GM23248 (cell line): Measurements from ENCODE around the gene WDR7. TPM values are rescaled to one million over a fixed set of nuclear protein-coding genes. Genes with fewer than 3 reads are reported as not detected.
A peak's percentile ranks its signal among the peaks of the same experiment; 100 is the strongest.

Experiments used
- DNase-seq: peaks from one replicate; pipeline ENCODE4 v3.0.0-alpha.2; 2015
- H2AFZ ChIP-seq: fragments of 200-600 bp; sonication (generic); 2 replicates; pipeline ENCODE4 v1.6.1; 2016; ENCODE audit warnings: antibody characterized with exemption
- H3F3A ChIP-seq: fragments of 200-600 bp; sonication (generic); 2 replicates; pipeline ENCODE4 v1.6.1; 2016; ENCODE audit warnings: mild to moderate bottlenecking, antibody characterized with exemption, mixed run types; ENCODE audit not compliant: insufficient read depth
- H3K27ac ChIP-seq: fragments of 200-600 bp; sonication (generic); 2 replicates; pipeline ENCODE4 v1.5.1; 2016; ENCODE audit warnings: mild to moderate bottlenecking
- H3K27me3 ChIP-seq: fragments of 200-600 bp; sonication (generic); replicated peaks from 2 replicates; pipeline ENCODE4 v1.6.1; 2016; ENCODE audit warnings: mild to moderate bottlenecking; ENCODE audit not compliant: insufficient read depth
- H3K36me3 ChIP-seq: fragments of 200-600 bp; sonication (generic); 2 replicates; pipeline ENCODE4 v1.6.1; 2016; ENCODE audit warnings: low read depth, mild to moderate bottlenecking
- H3K4me1 ChIP-seq: fragments of 200-600 bp; sonication (generic); 2 replicates; pipeline ENCODE4 v1.6.1; 2016; ENCODE audit warnings: mild to moderate bottlenecking; ENCODE audit not compliant: insufficient read depth
- H3K4me2 ChIP-seq: fragments of 200-600 bp; sonication (generic); one replicate; pipeline ENCODE4 v1.6.1; 2016; ENCODE audit warnings: mild to moderate bottlenecking; ENCODE audit not compliant: unreplicated experiment
- H3K4me3 ChIP-seq: fragments of 200-600 bp; sonication (generic); 2 replicates; pipeline ENCODE4 v1.5.1; 2016; ENCODE audit warnings: mild to moderate bottlenecking
- H3K79me2 ChIP-seq: fragments of 200-600 bp; sonication (generic); 2 replicates; pipeline ENCODE4 v1.6.1; 2016; ENCODE audit warnings: mild to moderate bottlenecking; ENCODE audit not compliant: insufficient read depth
- H3K9ac ChIP-seq: fragments of 200-600 bp; sonication (generic); 2 replicates; pipeline ENCODE4 v1.6.1; 2016; ENCODE audit warnings: mild to moderate bottlenecking
- H3K9me2 ChIP-seq: fragments of 200-600 bp; sonication (generic); 2 replicates; pipeline ENCODE4 v1.6.1; 2016; ENCODE audit warnings: mixed run types, mild to moderate bottlenecking, moderate library complexity; ENCODE audit not compliant: insufficient read depth
- H3K9me3 ChIP-seq: fragments of 200-600 bp; sonication (generic); one replicate; pipeline ENCODE4 v1.6.1; 2017; ENCODE audit warnings: low read depth
- H4K20me1 ChIP-seq: fragments of 200-600 bp; sonication (generic); 2 replicates; pipeline ENCODE4 v1.6.0; 2016; ENCODE audit not compliant: insufficient read depth
- EZH2 ChIP-seq: fragments of 200-600 bp; sonication (generic); IDR thresholded peaks from 2 replicates; pipeline ENCODE4 v1.6.1; 2018; ENCODE audit warnings: antibody characterized with exemption, mild to moderate bottlenecking; ENCODE audit not compliant: insufficient read depth, poor library complexity, severe bottlenecking
- EZH2phosphoT487 ChIP-seq: fragments of 200-600 bp; sonication (generic); IDR thresholded peaks from 2 replicates; pipeline ENCODE4 v1.6.1; 2018; ENCODE audit warnings: antibody characterized with exemption, moderate library complexity, mild to moderate bottlenecking, low read depth; ENCODE audit not compliant: insufficient read depth
- WGBS, 2 experiments: methylation state at CpG; one replicate each; pipeline ENCODE4 v1.1.6; 2015 to 2017; ENCODE audit warnings: low lambda C conversion rate in 2 of 2, low coverage in 1 of 2; ENCODE audit errors: missing lambda C conversion rate in 2 of 2; 5-methylcytosine and 5-hydroxymethylcytosine counted together
- in situ Hi-C: fragments of 300-500 bp; cut with MboI; formaldehyde crosslinking; loops from 2 replicates; pipeline ENCODE4 v1.15.0; 2020
- polyA plus RNA-seq: library from polyadenylated mRNA; unstranded; fragments of >200 nt; fragmentation: Nextera tagmentation; extraction: Ambion mirVana; gene quantifications from 2 replicates; pipeline ENCODE4 v1.2.1, GENCODE V29; 2016
- total RNA-seq: library from RNA; depleted of rRNA; stranded (reverse); fragments of >200 nt; shearing (Covaris generic); gene quantifications from 2 replicates; pipeline ENCODE4 v1.2.3, GENCODE V29; 2014

WDR7 gene
- total and polyA plus RNA-seq, 2 experiments from 2014 or later, result 6.7 to 8.3 TPM

DNA sequence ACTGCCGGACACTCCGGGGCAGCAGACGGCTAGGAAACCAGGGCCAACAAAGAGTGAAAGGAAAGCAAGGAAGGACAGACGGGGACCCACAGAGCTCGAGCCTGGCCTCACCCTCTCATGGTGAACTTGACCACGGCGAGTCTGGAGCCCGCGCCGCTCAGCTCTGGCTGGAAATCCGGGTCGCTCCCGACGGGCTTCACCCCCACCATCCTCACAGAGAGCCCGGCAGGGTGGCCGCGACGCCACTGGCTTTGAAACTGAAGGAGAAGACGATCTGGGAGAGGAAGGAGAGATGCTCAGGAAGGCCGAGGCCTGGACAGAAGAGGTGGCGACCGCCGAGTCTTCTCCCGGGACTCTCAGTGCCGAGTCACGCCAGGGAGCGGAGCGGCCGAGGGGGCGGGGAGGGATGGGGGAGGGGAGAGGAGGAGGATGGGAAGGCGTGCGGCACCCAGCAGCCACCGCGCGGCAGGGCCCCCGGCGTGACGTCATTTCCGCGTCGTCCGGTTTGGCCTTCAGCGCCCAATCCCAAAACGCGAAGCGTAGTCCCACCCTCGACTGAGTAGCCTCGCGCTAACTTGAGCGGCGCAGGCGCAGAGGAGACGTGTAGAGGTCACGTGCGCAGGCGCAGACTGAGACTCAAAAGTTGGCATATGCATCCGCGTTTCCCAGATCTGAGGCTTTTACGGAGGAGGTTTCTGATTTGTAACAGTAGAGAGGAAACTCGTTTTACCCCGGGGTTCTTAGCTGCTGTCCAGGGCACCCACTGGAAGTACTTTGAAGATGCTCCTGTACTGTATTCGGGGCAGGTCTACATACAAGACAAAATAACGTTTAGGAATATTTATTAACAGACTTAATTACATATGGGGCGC lies 12.7 kb upstream of the WDR7 start, which contains the start of gene TXNL1:
TXNL1 (minus strand) TSS at position 361 of the 872 bp plus-strand sequence; CDS start at position 209, 152 bp downstream.
- peaks cover 27% of the 10 kb centered on the region for H3K4me1 ChIP-seq
- no peaks in the 10 kb centered on the region for H3K36me3 ChIP-seq
- peaks cover 7% of the 10 kb centered on the region; the same call in 1 of the 2 replicates for H3F3A ChIP-seq
- TF ChIP-seq EZH2, result no peak
- peak within 1 kb of the TSS; percentile 98 for H3K9ac ChIP-seq
- H3K27ac ChIP-seq, result peak within 1 kb of the TSS; percentile 95
- peak within 1 kb of the TSS; percentile 89 for H3K4me3 ChIP-seq
- peak; percentile 100 for DNase-seq
- 1 to 2% methylated on average over 45 to 64 of the region's 64 CpGs for WGBS, 2 experiments
- no peaks in the 10 kb centered on the region; the same call in 1 of the 2 replicates for H4K20me1 ChIP-seq
- H3K27me3 ChIP-seq, result no peaks in the 10 kb centered on the region
- H3K9me3 ChIP-seq, result no peaks in the 10 kb centered on the region
- peak within 1 kb of the TSS; percentile 95 for H3K4me2 ChIP-seq
- in situ Hi-C loops, result no loop called here
- peak within 1 kb of the TSS; percentile 96 for H2AFZ ChIP-seq
- peaks cover 48% of the 10 kb centered on the region for H3K79me2 ChIP-seq
- H3K9me2 ChIP-seq, result no peaks in the 10 kb centered on the region

DNA sequence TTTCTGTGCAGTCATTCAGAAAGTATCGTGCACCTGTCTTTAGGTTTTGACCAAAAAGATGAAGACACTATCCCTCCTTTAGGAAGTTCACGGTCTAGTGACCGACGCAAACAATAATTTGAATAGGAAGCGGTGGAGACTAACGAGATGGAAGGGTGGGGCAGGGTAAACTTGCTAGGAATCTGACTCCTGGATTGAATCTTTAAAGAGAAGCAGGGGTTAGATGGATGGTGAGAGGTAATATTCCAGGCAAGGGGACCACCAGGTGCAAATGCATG lies 12.1 kb upstream of the WDR7 start:
- Histone ChIP-seq H3K9me3 (no peaks in the 10 kb centered on the region), H3K9me2 (no peaks in the 10 kb centered on the region), H2AFZ (peak overlapping the region; percentile 96), H3K4me2 (peak overlapping the region; percentile 89), H3K9ac (peak overlapping the region; percentile 84), H3F3A (peaks cover 7% of the 10 kb centered on the region; the same call in 1 of the 2 replicates), H3K36me3 (no peaks in the 10 kb centered on the region), H3K4me1 (peaks cover 26% of the 10 kb centered on the region), H3K79me2 (peaks cover 42% of the 10 kb centered on the region), H3K27ac (peak overlapping the region; percentile 85), H3K27me3 (no peaks in the 10 kb centered on the region), H3K4me3 (peak overlapping the region; percentile 88), H4K20me1 (no peaks in the 10 kb centered on the region; the same call in 1 of the 2 replicates)
- TF ChIP-seq EZH2 (no peak), EZH2phosphoT487 (no peak)
- DNase-seq, result peak; percentile 28
- 1 to 2% methylated on average over 6 of the region's 6 CpGs for WGBS, 2 experiments
- in situ Hi-C loops, result no loop called here

DNA sequence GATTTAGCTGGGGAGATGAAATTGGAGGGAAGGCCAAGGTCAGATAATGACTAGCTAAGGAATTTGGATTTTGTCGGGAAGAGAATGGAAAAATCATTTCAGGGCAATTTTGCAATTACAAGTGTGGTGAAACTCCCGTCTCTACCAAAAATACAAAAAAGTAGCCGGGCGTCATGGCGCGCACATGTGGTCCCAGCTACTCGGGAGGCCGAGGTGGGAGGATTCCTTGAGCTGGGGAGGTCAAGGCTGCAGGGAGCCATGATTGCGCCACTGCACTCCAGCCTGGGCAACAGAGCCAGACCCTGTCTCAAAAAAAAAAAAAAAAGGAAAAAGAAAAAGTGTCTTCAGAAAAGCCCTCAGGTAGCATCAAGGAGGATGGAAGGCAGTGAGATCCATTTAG lies 11.6 kb upstream of the WDR7 start:
- H3F3A ChIP-seq, result peaks cover 7% of the 10 kb centered on the region; the same call in 1 of the 2 replicates
- H3K9ac ChIP-seq, result peak overlapping the region; percentile 84
- no peak overlapping the region; the same call in 1 of the 2 replicates for H3K27ac ChIP-seq
- no peaks in the 10 kb centered on the region for H3K9me2 ChIP-seq
- in situ Hi-C loops, result no loop called here
- TF ChIP-seq EZH2, result no peak
- H3K4me3 ChIP-seq, result peak overlapping the region; percentile 88
- H3K4me2 ChIP-seq, result peak overlapping the region; percentile 89
- H3K9me3 ChIP-seq, result no peaks in the 10 kb centered on the region
- peaks cover 37% of the 10 kb centered on the region for H3K79me2 ChIP-seq
- no peaks in the 10 kb centered on the region for H3K36me3 ChIP-seq
- H2AFZ ChIP-seq, result peak overlapping the region; percentile 96
- H3K4me1 ChIP-seq, result peaks cover 22% of the 10 kb centered on the region
- WGBS, 2 experiments, result 98% methylated on average over 9 of the region's 9 CpGs
- DNase-seq, result no peak
- H4K20me1 ChIP-seq, result no peaks in the 10 kb centered on the region; the same call in 1 of the 2 replicates
- no peaks in the 10 kb centered on the region for H3K27me3 ChIP-seq

DNA sequence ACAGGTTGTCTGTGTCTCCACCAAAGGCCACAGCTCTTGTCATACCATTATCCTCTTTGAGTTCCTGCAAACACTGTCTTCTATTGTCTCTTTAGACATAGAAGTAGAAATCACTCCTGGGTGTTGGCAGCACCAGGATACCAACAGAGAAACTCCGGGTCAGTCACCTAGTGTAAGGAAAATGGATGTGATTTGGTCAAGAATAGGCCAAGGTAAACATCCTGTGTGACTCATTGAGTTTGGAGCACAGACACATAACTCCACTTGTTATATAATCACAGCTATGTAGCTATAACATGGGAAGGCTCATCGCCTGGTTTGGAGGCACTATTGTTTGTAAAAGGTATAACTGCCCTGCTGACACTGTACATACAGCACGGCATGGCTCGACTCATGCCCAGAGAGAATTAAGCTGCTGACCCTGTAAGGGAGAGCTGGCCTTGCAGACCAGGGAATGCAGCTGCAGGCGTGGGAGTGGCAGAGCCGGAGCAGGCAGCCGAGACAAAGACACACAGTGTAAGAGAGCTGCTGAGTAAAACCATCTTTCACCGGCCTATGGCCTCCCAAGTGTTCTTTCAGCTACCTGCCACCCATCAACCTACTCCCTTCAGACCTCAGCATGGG lies 9.3 kb upstream of the WDR7 start:
- no peaks in the 10 kb centered on the region for H4K20me1 ChIP-seq
- H3K4me2 ChIP-seq, result no peak overlapping the region
- no peaks in the 10 kb centered on the region for H3K9me3 ChIP-seq
- no peaks in the 10 kb centered on the region for H3K36me3 ChIP-seq
- WGBS, 2 experiments, result 78 to 79% methylated on average over 8 of the region's 8 CpGs
- H3K27ac ChIP-seq, result no peak overlapping the region
- H3K4me3 ChIP-seq, result no peak overlapping the region
- in situ Hi-C loops, result no loop called here
- no peak overlapping the region; the same call in 1 of the 2 replicates for H2AFZ ChIP-seq
- H3K27me3 ChIP-seq, result no peaks in the 10 kb centered on the region
- H3K79me2 ChIP-seq, result peaks cover 14% of the 10 kb centered on the region
- peaks cover 7% of the 10 kb centered on the region; the same call in 1 of the 2 replicates for H3F3A ChIP-seq
- DNase-seq, result peak; percentile 34
- TF ChIP-seq EZH2phosphoT487, result no peak
- no peak for TF ChIP-seq EZH2
- H3K4me1 ChIP-seq, result peaks cover 5% of the 10 kb centered on the region; the same call in 1 of the 2 replicates
- no peaks in the 10 kb centered on the region for H3K9me2 ChIP-seq
- H3K9ac ChIP-seq, result no peak overlapping the region
